H1 (cell line): Measurements from ENCODE around the gene PRR16. TPM values are rescaled to one million over a fixed set of nuclear protein-coding genes. Genes with fewer than 3 reads are reported as not detected.

Source experiments
- CTCF ChIA-PET: fragments of 300-600 bp; sonication (Branson Sonifier 250); formaldehyde crosslinking; loops from one replicate; lab custom pipeline; 2021; ENCODE audit not compliant: partially characterized antibody; lab: Charles Lee
- POLR2A ChIA-PET: fragments of 300-600 bp; sonication (Branson Sonifier 250); formaldehyde crosslinking; loops from one replicate; lab custom pipeline; 2021; ENCODE audit warnings: inconsistent platforms; ENCODE audit not compliant: partially characterized antibody; lab: Charles Lee
- DNase-seq, 2 experiments: peaks; one replicate each; pipeline versions ENCODE4 v3.0.0 to v3.0.0-alpha.2; 2010 to 2022; ENCODE audit warnings: low spot score in 2 of 2, low read depth in 1 of 2, mixed read lengths in 1 of 2
- FAIRE-seq: peaks from 2 replicates; lab custom pipeline; 2011; peaks lifted over from hg19 to GRCh38; lab: Jason Lieb, UNC
- H2AFZ ChIP-seq: 2 replicates; pipeline ENCODE4 v1.8.1; 2012; ENCODE audit warnings: low read length, inconsistent platforms
- H2AK5ac ChIP-seq: 2 replicates; pipeline ENCODE4 v1.6.1; 2013; ENCODE audit warnings: low read depth, low read length
- H2BK120ac ChIP-seq: replicated peaks from 2 replicates; pipeline ENCODE3; 2013; ENCODE audit warnings: low read depth, low read length, inconsistent platforms
- H2BK12ac ChIP-seq: 2 replicates; pipeline ENCODE4 v1.6.1; 2013; ENCODE audit warnings: low read depth, low read length
- H2BK15ac ChIP-seq: 2 replicates; pipeline ENCODE4 v1.6.1; 2013; ENCODE audit warnings: low read length
- H2BK20ac ChIP-seq: 2 replicates; pipeline ENCODE4 v1.6.1; 2013; ENCODE audit warnings: low read length
- H2BK5ac ChIP-seq: 2 replicates; pipeline ENCODE4 v1.6.1; 2013; ENCODE audit warnings: low read depth, low read length
- H3K14ac ChIP-seq: 2 replicates; pipeline ENCODE4 v1.6.1; 2013; ENCODE audit warnings: inconsistent platforms; ENCODE audit not compliant: insufficient read length
- H3K18ac ChIP-seq: 2 replicates; pipeline ENCODE4 v1.6.1; 2013; ENCODE audit warnings: low read length; ENCODE audit errors: extremely low read depth
- H3K23ac ChIP-seq: 2 replicates; pipeline ENCODE4 v1.6.1; 2013; ENCODE audit warnings: inconsistent platforms; ENCODE audit not compliant: insufficient read length
- H3K23me2 ChIP-seq: 2 replicates; pipeline ENCODE4 v1.6.1; 2013; ENCODE audit warnings: low read depth, low read length
- H3K27ac ChIP-seq: 2 replicates; pipeline ENCODE4 v1.6.1; 2011; ENCODE audit warnings: low read depth, low read length, inconsistent platforms
- H3K27me3 ChIP-seq, 4 experiments: replicated peaks in 1 of 4; 1 replicate in 1 of 4; 2 replicates in 3 of 4; pipeline versions ENCODE4 v1.6.1 to v1.8.1; 2011 to 2013; ENCODE audit warnings: low read length in 3 of 4, mild to moderate bottlenecking in 3 of 4, inconsistent platforms in 2 of 4, mixed read lengths in 2 of 4, moderate library complexity in 1 of 4; ENCODE audit not compliant: control insufficient read depth in 3 of 4, insufficient read depth in 3 of 4; ENCODE audit errors: extremely low read depth in 1 of 4
- H3K36me3 ChIP-seq, 4 experiments: 2 replicates each; pipeline versions ENCODE4 v1.6.1 to v1.8.1; 2011 to 2013; ENCODE audit warnings: mild to moderate bottlenecking in 4 of 4, low read length in 3 of 4, moderate library complexity in 2 of 4, control low read depth in 1 of 4, inconsistent platforms in 1 of 4; ENCODE audit not compliant: insufficient read depth in 4 of 4, control insufficient read depth in 2 of 4
- H3K4ac ChIP-seq: replicated peaks from 2 replicates; pipeline ENCODE3; 2013; ENCODE audit warnings: low read length, low read depth, mixed read lengths, inconsistent platforms; ENCODE audit not compliant: insufficient read length
- H3K4me1 ChIP-seq, 4 experiments: replicated peaks in 1 of 4; 1 replicate in 1 of 4; 2 replicates in 3 of 4; pipeline versions ENCODE4 v1.6.1 to v1.8.1; 2011 to 2013; ENCODE audit warnings: low read length in 3 of 4, inconsistent platforms in 2 of 4, mixed read lengths in 1 of 4; ENCODE audit not compliant: insufficient read depth in 4 of 4, control insufficient read depth in 3 of 4
- H3K4me2 ChIP-seq, 2 experiments: 2 replicates each; pipeline versions ENCODE4 v1.6.1 to v1.8.1; 2011 to 2013; ENCODE audit warnings: low read depth in 2 of 2, low read length in 2 of 2, control low read depth in 1 of 2, inconsistent platforms in 1 of 2, mild to moderate bottlenecking in 1 of 2; ENCODE audit not compliant: insufficient read depth in 1 of 2
- H3K4me3 ChIP-seq, 4 experiments: fragments of 200-600, 300-600 bp in 1 of 4; sonication (generic), shearing (Covaris generic), sonication (Bioruptor Twin) in 1 of 4; 2 replicates each; pipeline versions ENCODE4 v1.5.1 to v1.8.1; 2011 to 2016; ENCODE audit warnings: low read length in 4 of 4, low read depth in 3 of 4, control low read depth in 2 of 4, inconsistent platforms in 2 of 4, mild to moderate bottlenecking in 2 of 4, mixed read lengths in 1 of 4, moderate library complexity in 1 of 4; ENCODE audit not compliant: insufficient read depth in 2 of 4; ENCODE audit errors: extremely low read depth in 1 of 4
- H3K56ac ChIP-seq: replicated peaks from 2 replicates; pipeline ENCODE3; 2013; ENCODE audit warnings: low read depth, mild to moderate bottlenecking, mixed read lengths, low read length, inconsistent platforms; ENCODE audit not compliant: insufficient read length
- H3K79me1 ChIP-seq: 2 replicates; pipeline ENCODE4 v1.6.1; 2013; ENCODE audit warnings: low read depth, low read length, control low read depth
- H3K79me2 ChIP-seq, 2 experiments: 2 replicates each; pipeline versions ENCODE4 v1.6.1 to v1.8.1; 2012 to 2013; ENCODE audit warnings: low read length in 2 of 2, mild to moderate bottlenecking in 2 of 2, inconsistent platforms in 1 of 2; ENCODE audit not compliant: insufficient read depth in 2 of 2, control insufficient read depth in 1 of 2
- H3K9ac ChIP-seq, 4 experiments: replicated peaks in 1 of 4; 1 replicate in 1 of 4; 2 replicates in 3 of 4; pipeline versions ENCODE4 v1.6.1 to v1.8.1; 2011 to 2013; ENCODE audit warnings: low read depth in 3 of 4, low read length in 3 of 4, control low read depth in 2 of 4, mild to moderate bottlenecking in 2 of 4, moderate library complexity in 2 of 4, inconsistent platforms in 1 of 4; ENCODE audit errors: extremely low read depth in 1 of 4
- H3K9me3 ChIP-seq, 2 experiments: 2 replicates each; pipeline versions ENCODE4 v1.6.1 to v1.8.1; 2012 to 2013; ENCODE audit warnings: mild to moderate bottlenecking in 2 of 2, moderate library complexity in 2 of 2, control low read depth in 1 of 2, inconsistent platforms in 1 of 2, low read depth in 1 of 2, low read length in 1 of 2, mixed read lengths in 1 of 2; ENCODE audit not compliant: insufficient read depth in 2 of 2
- H4K20me1 ChIP-seq, 2 experiments: replicated peaks in 1 of 2; 2 replicates each; pipeline versions ENCODE3 to v1.8.1; 2011 to 2013; ENCODE audit warnings: inconsistent platforms in 2 of 2, low read length in 2 of 2, mild to moderate bottlenecking in 1 of 2; ENCODE audit not compliant: insufficient read depth in 2 of 2, control insufficient read depth in 1 of 2
- H4K5ac ChIP-seq: 2 replicates; pipeline ENCODE4 v1.6.1; 2013; ENCODE audit warnings: low read length, low read depth, mixed read lengths, inconsistent platforms; ENCODE audit not compliant: insufficient read length
- H4K8ac ChIP-seq: 2 replicates; pipeline ENCODE4 v1.8.0; 2013; ENCODE audit warnings: mild to moderate bottlenecking, moderate library complexity, low read length, inconsistent platforms; ENCODE audit not compliant: insufficient read depth; ENCODE audit errors: extremely low read depth
- H4K91ac ChIP-seq: replicated peaks from 2 replicates; pipeline ENCODE3; 2013; ENCODE audit warnings: low read length, mixed read lengths, inconsistent platforms; ENCODE audit not compliant: insufficient read length
- ASH2L ChIP-seq: fragments of 200-600, 300-600 bp; sonication (generic); IDR thresholded peaks from one replicate; pipeline ENCODE4 v1.7.1; 2017; ENCODE audit warnings: low read length
- BCL11A ChIP-seq, 2 experiments: IDR thresholded peaks; one replicate each; pipeline ENCODE4 v1.6.1; 2011; ENCODE audit warnings: low read depth in 2 of 2, low read length in 2 of 2, mild to moderate bottlenecking in 2 of 2
- JUND ChIP-seq: IDR thresholded peaks from 2 replicates; pipeline ENCODE4 v1.6.1; 2011; ENCODE audit warnings: mild to moderate bottlenecking, improper control_type of control experiment, low read length
- KDM1A ChIP-seq: fragments of 200-600, 300-600 bp; sonication (generic); IDR thresholded peaks from 2 replicates; pipeline ENCODE4 v1.7.1; 2016; ENCODE audit warnings: mild to moderate bottlenecking, low read length, borderline replicate concordance
- MAFK ChIP-seq: IDR thresholded peaks from 2 replicates; pipeline ENCODE4 v1.6.1; 2012; ENCODE audit warnings: low read depth, mild to moderate bottlenecking, improper control_type of control experiment, low read length
- NANOG ChIP-seq: IDR thresholded peaks from 2 replicates; pipeline ENCODE4 v1.6.1; 2011; ENCODE audit warnings: low read length, low read depth, mild to moderate bottlenecking, inconsistent platforms; ENCODE audit not compliant: insufficient read depth, poor library complexity, severe bottlenecking
- SIX5 ChIP-seq: IDR thresholded peaks from 2 replicates; pipeline ENCODE4 v1.6.1; 2011; ENCODE audit warnings: mild to moderate bottlenecking, low read depth, low read length
- SP4 ChIP-seq: IDR thresholded peaks from 2 replicates; pipeline ENCODE4 v1.6.1; 2012; ENCODE audit warnings: low read length, inconsistent platforms
- SRF ChIP-seq: IDR thresholded peaks from 2 replicates; pipeline ENCODE4 v1.6.1; 2011; ENCODE audit warnings: mild to moderate bottlenecking, low read depth, low read length, moderate library complexity
- TBP ChIP-seq: IDR thresholded peaks from 2 replicates; pipeline ENCODE4 v1.6.1; 2011; ENCODE audit warnings: low read depth, low read length, improper control_type of control experiment
- TCF12 ChIP-seq: IDR thresholded peaks from 2 replicates; pipeline ENCODE4 v1.6.1; 2011; ENCODE audit warnings: low read depth, mild to moderate bottlenecking, low read length
- TEAD4 ChIP-seq: IDR thresholded peaks from 2 replicates; pipeline ENCODE4 v1.6.1; 2012; ENCODE audit warnings: low read depth, low read length, inconsistent platforms, mixed read lengths
- WGBS, 2 experiments: shearing (Covaris generic) in 1 of 2; methylation state at CpG; one replicate each; pipeline versions ENCODE4 v1.1.6 to v1.1.7; 2013 to 2015; ENCODE audit warnings: low lambda C conversion rate in 2 of 2, mixed read lengths in 2 of 2, inconsistent platforms in 1 of 2, low coverage in 1 of 2, missing lambda C conversion rate in 1 of 2; ENCODE audit not compliant: insufficient replicate concordance in 2 of 2, insufficient coverage in 1 of 2, insufficient read length in 1 of 2; ENCODE audit errors: extremely low coverage in 1 of 2, missing lambda C conversion rate in 1 of 2; 5-methylcytosine and 5-hydroxymethylcytosine counted together
- polyA plus RNA-seq, 7 experiments: library from polyadenylated mRNA; depleted of rRNA in 3 of 7; stranded (reverse) in 5 of 7; unstranded in 2 of 7; fragments of >200 nt in 5 of 7; fragments of 200-250 nt in 2 of 7; gene quantifications; 1 replicate in 5 of 7; 2 replicates in 1 of 7; 4 replicates in 1 of 7; pipeline versions ENCODE4 v1.2.1 to v1.2.3, GENCODE V29; 2011 to 2013; ENCODE audit warnings: missing spikeins in 2 of 7, mixed read lengths in 2 of 7
- total RNA-seq: library from RNA; stranded (reverse); fragmentation: NEBNext Ultra II Directional; extraction: Animal tissue kit (Norgen Biotek cat#: 25700); gene quantifications from 2 replicates; pipeline ENCODE4 v1.2.1, GENCODE V29; 2021
- TF ChIP-seq, protein P1 (sequence below): IDR thresholded peaks from 2 replicates; pipeline ENCODE4 v1.6.1; 2012; ENCODE audit warnings: low read length, inconsistent platforms
- TF ChIP-seq, protein P2 (sequence below): IDR thresholded peaks from 2 replicates; pipeline ENCODE4 v1.6.1; 2012; ENCODE audit warnings: inconsistent platforms

The PRR16 gene
- total and polyA plus RNA-seq, 2 of the 8 experiments (the other 6 are each of a cell fraction or from before 2014, with no cell fraction given): 0.73 to 1.6 TPM

DNA sequence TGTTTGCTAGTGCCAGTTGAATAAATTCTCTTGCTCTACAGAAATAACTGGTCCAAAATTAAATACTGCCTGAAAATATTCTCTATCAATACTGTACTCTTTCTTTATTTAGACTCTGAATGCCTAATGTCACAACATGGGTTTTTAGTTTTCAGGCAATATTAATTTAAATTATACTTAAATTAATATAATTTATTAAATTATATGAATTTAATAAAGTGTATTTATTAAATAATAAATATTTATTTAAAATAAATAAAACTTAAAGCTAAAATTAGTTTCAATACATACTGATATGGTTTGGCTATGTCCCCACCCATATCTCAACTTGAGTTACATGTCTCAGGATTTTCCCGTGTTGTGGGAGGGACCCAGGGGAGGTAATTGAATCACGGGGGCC, 146.0 kb downstream of the PRR16 start:
- no peak overlapping the region for H3K18ac ChIP-seq
- H3K4me2 ChIP-seq: no peak overlapping the region
- H3K9me3 ChIP-seq: no peaks in the 10 kb centered on the region
- no peak overlapping the region for H2BK15ac ChIP-seq
- no peaks in the 10 kb centered on the region for H4K20me1 ChIP-seq
- no peak overlapping the region for H4K91ac ChIP-seq
- no peak overlapping the region for H2BK120ac ChIP-seq
- no peak overlapping the region for H3K56ac ChIP-seq
- no peaks in the 10 kb centered on the region for H3K36me3 ChIP-seq
- no peak overlapping the region for H2BK5ac ChIP-seq
- ChIA-PET POLR2A (no interaction called here), CTCF (no interaction called here)
- H2BK20ac ChIP-seq: no peak overlapping the region
- no peak overlapping the region for H4K8ac ChIP-seq
- no peak overlapping the region for H4K5ac ChIP-seq
- no peak overlapping the region for H3K4me3 ChIP-seq
- DNase-seq (no peak), FAIRE-seq (no peak)
- H3K79me1 ChIP-seq: no peaks in the 10 kb centered on the region
- H2AK5ac ChIP-seq: no peak overlapping the region
- H3K23me2 ChIP-seq: no peaks in the 10 kb centered on the region; the same call in 1 of the 2 replicates
- no peak overlapping the region for H3K4ac ChIP-seq
- no peak overlapping the region for H2AFZ ChIP-seq
- WGBS, 2 experiments: 88% methylated on average over 2 of the region's 2 CpGs; no CpG with 5 or more reads in 1 of the 2 experiments
- H3K27me3 ChIP-seq: no peaks in the 10 kb centered on the region
- H2BK12ac ChIP-seq: no peak overlapping the region
- no peak overlapping the region for H3K23ac ChIP-seq
- H3K9ac ChIP-seq: no peak overlapping the region
- H3K14ac ChIP-seq: no peak overlapping the region
- peaks cover 0 to 4% (median 0%) of the 10 kb centered on the region in 4 experiments; a peak in 2 of 7 replicates for H3K4me1 ChIP-seq
- H3K79me2 ChIP-seq: no peaks in the 10 kb centered on the region
- H3K27ac ChIP-seq: no peak overlapping the region
- TF ChIP-seq SIX5 (no peak), SP4 (no peak), KDM1A (no peak), TBP (no peak), BCL11A (IDR thresholded peaks at IDR 0.05; ENCODE audit: low read depth in 2 of 2, low read length in 2 of 2) (no peak), MAFK (no peak), SRF (no peak), NANOG (no peak), TCF12 (no peak), JUND (no peak), TEAD4 (no peak), ASH2L (no peak)
- TF ChIP-seq, protein P1, sequence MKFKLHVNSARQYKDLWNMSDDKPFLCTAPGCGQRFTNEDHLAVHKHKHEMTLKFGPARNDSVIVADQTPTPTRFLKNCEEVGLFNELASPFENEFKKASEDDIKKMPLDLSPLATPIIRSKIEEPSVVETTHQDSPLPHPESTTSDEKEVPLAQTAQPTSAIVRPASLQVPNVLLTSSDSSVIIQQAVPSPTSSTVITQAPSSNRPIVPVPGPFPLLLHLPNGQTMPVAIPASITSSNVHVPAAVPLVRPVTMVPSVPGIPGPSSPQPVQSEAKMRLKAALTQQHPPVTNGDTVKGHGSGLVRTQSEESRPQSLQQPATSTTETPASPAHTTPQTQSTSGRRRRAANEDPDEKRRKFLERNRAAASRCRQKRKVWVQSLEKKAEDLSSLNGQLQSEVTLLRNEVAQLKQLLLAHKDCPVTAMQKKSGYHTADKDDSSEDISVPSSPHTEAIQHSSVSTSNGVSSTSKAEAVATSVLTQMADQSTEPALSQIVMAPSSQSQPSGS: no peak
- TF ChIP-seq, protein P2, sequence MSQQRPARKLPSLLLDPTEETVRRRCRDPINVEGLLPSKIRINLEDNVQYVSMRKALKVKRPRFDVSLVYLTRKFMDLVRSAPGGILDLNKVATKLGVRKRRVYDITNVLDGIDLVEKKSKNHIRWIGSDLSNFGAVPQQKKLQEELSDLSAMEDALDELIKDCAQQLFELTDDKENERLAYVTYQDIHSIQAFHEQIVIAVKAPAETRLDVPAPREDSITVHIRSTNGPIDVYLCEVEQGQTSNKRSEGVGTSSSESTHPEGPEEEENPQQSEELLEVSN: no peak
